Ovary (tissue), 3 donors: Measurements from ENCODE around the gene REXO4.

Experiments
- POLR2A ChIP-seq: fragments of 450-650 bp; IDR thresholded peaks from one replicate; pipeline ENCODE4 v1.6.1; 2017; ENCODE audit warnings: antibody characterized with exemption, mild to moderate bottlenecking, moderate library complexity
- TF ChIP-seq, protein P1 (sequence below), 3 donors: fragments of 450-650 bp in 2 of 3; fragments of 200-600 bp in 1 of 3; IDR thresholded peaks; one replicate each; pipeline versions ENCODE4 v1.5.1 to v1.8.0; 2016 to 2022; ENCODE audit warnings: antibody characterized with exemption in 3 of 3, mild to moderate bottlenecking in 1 of 3
- donor health status: DM: no; HTN: no; CAD: no.

DNA sequence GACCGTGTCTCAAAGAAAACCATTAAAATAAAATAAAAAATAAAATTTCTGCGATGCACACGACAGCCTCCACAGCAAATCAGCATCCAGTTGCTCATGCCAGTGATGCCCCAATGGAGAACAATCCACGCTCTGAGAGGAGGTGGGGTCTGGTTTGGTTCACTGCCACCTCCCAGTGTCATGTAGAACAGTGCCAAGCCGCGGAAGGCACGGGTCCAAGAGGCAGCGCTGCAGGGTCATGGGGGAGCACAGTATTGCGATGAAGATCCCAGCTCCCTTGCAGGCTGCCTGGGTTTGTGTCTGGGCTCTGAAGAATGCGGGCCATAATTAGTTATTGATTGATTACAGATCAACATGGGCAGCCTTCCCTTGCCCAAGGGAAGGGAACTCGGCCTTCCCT lies 35.8 kb upstream of the REXO4 start:
- TF ChIP-seq, protein P1, sequence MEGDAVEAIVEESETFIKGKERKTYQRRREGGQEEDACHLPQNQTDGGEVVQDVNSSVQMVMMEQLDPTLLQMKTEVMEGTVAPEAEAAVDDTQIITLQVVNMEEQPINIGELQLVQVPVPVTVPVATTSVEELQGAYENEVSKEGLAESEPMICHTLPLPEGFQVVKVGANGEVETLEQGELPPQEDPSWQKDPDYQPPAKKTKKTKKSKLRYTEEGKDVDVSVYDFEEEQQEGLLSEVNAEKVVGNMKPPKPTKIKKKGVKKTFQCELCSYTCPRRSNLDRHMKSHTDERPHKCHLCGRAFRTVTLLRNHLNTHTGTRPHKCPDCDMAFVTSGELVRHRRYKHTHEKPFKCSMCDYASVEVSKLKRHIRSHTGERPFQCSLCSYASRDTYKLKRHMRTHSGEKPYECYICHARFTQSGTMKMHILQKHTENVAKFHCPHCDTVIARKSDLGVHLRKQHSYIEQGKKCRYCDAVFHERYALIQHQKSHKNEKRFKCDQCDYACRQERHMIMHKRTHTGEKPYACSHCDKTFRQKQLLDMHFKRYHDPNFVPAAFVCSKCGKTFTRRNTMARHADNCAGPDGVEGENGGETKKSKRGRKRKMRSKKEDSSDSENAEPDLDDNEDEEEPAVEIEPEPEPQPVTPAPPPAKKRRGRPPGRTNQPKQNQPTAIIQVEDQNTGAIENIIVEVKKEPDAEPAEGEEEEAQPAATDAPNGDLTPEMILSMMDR (IDR thresholded peaks at IDR 0.05) = no peak
- no peak for TF ChIP-seq POLR2A
